Amniotic stem cell (primary cell): ENCODE results near the gene TPMT.
"Not testable (repeated sequence)": the region's sequence is repeated elsewhere in the genome, so short reads cannot be mapped to it uniquely, and the experiment has no call there.

ENCODE experiments used
- DNase-seq: peaks from one replicate; lab custom pipeline; 2025; lab: John Stamatoyannopoulos, UW

The TPMT gene

GRCh38 chr6:18154507-18155149 is at the start of gene TPMT:
Gene TPMT (minus strand): TSS chr6:18155077. CDS start chr6:18149127, 5,950 bp downstream.
- no peak for DNase-seq

DNA sequence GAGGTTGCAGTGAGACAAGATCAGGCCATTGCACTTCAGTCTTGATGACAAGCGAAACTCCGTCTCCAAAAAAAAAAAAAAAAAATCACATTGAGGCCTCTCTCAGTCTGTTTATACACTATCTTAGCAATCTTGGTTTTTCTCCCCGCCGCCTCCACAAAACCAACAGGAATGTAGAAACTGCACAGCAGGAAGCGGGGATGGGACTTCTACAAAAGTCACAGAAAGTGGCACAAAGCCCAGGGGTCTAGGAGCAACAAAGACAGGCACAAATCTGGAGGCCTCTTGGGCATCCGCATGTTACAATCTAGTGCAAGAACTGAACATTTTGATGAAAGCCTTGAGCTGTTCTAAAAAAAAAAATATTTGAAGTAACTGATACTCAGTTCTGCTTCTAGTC is 48.9 kb upstream of the TPMT start:
- no peak for DNase-seq

DNA sequence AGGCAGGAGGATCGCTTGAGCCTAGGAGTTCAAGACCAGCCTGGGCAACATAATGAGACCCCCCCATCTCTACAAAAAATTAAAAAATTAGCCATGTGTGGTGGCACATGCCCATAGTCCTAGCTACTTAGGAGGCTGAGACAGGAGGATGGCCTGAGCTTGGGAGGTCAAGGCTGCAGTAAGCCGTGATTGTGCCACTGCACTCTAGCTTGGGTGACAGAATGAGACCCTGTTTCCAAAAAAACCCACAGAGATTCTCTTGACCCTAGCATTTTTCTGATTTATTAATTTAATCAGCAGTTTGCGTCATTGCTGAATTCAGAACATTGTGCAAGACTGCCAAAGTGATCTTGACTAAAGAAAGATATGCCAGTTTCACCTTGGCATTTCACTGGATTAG is 37.1 kb upstream of the TPMT start:
- DNase-seq: no peak

DNA sequence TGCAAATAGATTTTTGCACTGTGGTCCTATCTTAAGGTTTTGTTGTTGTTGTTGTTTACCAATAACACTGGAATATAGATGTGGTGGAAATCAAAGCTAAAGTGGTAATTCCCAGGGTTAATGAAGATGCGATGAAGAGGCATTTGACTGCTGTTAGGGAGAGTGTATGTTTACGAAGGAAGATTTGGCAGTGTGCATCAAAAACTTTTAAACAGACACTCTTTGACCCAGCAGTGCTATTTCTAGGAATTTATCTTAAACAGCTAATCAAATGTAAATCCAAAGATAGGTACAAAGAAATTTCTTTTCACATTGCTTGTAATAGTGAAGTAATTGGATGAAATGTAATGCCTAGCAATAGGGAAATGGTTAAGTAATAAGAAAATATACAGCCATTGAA is 34.3 kb upstream of the TPMT start:
- DNase-seq: no peak

- DNase-seq: no peak
These were observed 32.8 kb upstream of the TPMT start for GRCh38 chr6:18187701-18188100.

- DNase-seq: no peak
These were observed 31.8 kb upstream of the TPMT start for GRCh38 chr6:18186540-18187250.

DNA sequence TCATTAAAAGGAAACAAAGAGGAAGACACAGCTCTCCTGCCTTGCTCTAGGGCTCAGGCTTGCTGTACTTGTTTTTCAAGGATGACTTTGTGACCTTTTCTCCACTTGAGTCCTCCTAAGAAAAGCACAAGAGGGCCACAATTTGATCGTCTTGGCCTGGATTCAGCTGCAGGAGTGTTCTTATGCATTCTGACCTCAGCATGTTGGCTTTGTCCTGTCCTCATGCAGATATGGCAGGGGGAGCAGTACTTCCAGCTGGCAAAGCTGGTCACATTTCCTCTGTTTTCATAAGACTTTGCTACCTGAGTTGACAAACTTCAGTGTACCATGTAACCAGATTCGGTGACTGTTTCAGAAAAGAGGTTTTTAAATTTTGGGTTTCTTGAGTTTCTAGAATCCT is 31.2 kb upstream of the TPMT start:
- no peak for DNase-seq

GRCh38 chr6:18185624-18186023 is 30.7 kb upstream of the TPMT start:
- DNase-seq: no peak

DNA sequence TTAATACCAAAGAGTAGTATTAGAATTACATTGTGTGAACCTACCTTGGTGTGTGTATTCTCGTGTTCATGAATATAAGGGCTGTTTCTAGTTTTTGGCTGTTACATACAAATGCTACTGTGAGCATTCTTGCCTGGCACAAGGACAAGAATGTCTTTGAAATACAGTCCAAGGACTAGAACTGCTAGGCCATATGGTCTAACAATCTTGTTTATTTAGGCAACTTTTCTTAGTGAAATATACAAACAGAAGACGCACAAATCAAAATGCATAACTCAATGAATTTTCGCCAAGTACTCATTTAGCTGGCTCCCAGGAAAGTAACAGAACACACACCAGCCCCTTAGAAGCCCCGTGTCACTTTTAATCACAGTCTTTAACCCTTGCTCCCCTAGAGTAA is 28.9 kb upstream of the TPMT start:
- DNase-seq: no peak

DNA sequence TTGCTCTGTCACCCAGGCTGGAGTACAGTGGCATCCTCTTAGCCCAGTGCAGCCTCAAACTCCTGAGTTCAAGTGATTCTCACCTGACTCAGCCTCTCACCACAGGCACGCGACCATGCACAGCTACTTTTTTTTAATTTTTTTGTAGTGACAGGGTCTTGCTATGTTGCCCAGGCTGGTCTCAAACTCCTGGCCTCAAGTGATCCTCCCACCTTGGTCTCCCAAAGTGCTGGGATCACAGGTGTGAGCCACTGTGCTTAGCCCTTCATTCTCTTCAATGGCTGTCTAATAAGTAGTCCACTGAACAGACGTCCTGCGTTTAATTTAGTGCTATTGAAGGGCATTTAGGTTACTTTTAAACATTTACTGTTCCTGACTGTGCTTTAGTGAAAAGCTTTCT is 27.7 kb upstream of the TPMT start:
- DNase-seq: no peak

GRCh38 chr6:18179770-18180356 is 25.0 kb upstream of the TPMT start:
- DNase-seq: no peak

DNA sequence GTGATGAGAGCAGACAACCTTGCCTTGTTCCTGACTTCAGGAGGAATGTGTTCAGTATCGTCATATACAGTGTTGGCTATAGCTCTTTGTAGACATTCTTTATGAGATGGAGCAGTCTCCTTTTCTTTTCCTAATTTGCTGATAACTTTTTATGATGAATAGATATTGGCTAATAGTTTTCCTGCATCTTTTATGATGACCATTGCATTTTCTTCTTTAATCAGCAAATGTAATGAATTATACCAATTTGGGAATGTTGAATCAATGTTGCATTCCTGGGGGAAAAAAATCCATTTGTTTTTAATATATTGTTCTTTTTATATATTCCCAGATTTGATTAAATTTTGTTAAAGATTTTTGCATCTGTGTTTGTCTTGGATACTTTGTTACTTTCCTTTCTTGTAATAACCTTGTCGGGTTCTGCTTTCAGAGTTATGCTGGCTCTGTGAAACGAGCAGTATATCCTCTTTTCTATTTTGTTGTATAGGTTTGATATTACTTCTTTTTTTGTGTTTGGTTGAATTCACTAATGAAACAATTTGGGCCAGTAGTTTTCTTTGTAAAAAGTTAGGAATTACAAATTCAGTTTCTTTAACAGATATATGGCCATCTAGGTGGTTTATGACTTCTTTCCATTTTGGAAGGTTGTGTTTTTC is 24.2 kb upstream of the TPMT start:
- no peak for DNase-seq

- DNase-seq: no peak
These were observed 22.5 kb upstream of the TPMT start for GRCh38 chr6:18177286-18177965.

- not testable (repeated sequence) for DNase-seq
These were observed 21.3 kb upstream of the TPMT start for GRCh38 chr6:18176198-18176597.

GRCh38 chr6:18171871-18172270 is 17.0 kb upstream of the TPMT start:
- no peak for DNase-seq

DNA sequence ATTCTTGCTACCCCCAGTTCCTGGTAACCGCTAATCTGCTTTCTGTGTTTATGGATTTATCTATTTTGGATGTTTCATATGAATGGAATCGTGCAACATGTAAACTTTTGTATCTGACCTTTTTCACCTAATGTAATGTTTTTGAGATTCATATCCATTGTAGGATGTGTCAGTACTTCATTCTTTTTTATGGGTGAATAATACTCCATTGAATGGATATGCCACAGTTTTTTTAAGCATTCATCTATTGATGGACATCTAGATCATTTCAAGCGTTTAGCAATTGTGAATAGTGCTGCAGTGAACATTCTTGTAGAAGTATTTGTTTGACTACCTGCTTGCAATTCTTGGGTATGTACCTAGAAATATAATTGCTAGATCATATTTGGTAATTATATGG is 13.4 kb upstream of the TPMT start:
- DNase-seq: no peak

DNA sequence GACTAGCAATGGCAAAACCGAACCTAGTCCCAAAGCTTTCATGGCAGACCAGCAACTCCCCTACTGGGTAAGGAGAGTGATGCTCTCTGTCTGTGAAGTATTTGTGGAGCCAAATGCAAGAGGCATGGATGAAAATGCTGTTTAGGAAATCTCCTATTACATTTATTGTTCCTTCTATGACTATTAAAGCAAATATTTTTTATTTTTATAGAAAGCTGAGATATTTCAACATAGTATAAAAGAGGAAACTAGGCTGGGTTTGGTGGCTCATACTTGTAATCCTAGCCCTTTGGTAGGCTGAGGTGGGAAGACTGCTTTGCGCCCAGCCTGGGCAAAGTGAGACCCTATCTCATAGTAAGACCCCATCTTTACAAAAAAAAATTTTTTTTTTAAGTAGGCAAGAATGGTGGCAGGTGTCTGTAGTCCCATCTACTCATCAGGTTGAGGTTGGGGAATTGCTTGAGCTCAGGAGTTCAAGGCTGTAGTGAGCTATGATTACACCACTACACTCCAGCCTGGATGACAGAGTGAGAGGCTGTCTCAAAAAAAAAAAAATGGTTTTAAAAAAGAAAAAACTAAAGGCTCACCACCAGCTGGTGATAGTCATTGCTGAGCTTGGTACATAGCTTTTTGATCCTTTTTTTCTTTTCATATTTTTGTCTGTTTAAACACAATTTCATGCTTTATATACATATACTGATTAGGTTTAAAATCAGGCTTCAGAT is 11.6 kb upstream of the TPMT start:
- DNase-seq: no peak

GRCh38 chr6:18165751-18166150 is 10.9 kb upstream of the TPMT start:
- no peak for DNase-seq

DNA sequence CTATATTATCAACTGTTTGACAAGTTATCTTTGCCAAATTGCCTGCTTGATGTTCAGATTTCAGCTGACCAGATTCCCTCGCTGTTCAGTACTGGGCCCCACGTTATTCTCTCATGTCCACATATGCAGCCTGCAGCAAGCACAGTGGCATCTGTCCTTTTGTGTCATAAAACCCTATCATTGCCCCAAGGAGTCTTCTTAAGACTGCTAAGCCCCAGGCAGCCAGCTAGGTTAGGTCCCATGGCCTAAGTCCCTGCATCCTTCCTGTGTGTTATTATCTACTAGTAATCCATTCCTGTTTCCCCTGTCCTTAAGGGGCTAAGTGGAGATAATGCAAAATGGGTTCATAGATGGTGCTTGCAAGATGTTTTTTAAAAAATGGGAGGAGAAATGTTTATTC is 7.5 kb upstream of the TPMT start:
- DNase-seq: no peak

- DNase-seq: no peak
These were observed 6.6 kb upstream of the TPMT start for GRCh38 chr6:18161431-18161830.

- DNase-seq: no peak
These were observed 6.0 kb upstream of the TPMT start for GRCh38 chr6:18160911-18161310.
